GM21619 (cell line): Measurements from ENCODE around the gene CDS2.

Experiments
- ATAC-seq: cut with Tn5 transposase; IDR thresholded peaks from one replicate; pipeline ENCODE4 v1.9.1; 2021; ENCODE audit not compliant: unreplicated experiment

The CDS2 gene

DNA sequence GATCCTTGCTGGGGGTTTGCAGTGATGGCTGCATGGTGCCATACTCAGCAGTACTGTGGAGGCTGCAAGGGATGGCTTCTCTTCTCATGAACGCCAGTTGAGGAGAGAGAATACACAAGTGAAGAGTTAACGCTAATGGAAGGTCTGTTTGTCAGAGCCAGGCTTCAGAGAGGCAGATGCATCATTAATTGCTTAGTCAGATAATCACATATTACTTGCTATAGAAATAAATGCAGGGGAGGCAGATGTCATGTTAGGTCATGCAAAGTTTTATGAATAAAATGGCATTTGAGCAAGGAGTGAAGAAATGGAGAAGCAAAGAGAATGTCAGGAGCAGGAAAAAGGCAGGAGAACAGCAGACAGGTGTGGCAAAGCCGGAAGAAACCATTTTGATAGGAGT, 51.2 kb downstream of the CDS2 start:
- ATAC-seq, result no peak

DNA sequence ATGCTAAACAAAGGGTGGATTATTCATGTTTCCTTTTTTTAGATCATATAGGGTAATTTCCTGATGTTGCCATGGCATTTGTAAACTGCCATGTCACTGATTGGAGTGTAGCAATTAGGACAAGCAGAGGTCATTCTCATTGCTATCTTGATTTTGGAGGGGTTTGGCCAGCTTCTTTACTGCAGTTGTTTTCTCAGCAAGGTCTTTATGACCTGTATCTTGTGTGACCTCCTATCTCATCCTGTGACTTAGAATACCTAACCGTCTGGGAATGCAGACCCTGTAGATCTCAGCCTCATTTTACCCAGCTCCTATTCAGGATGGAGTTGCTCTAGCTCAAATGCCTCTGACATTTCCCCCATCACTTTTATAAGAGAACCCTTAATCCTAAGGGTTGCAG, 53.6 kb downstream of the CDS2 start:
- ATAC-seq, result no peak

DNA sequence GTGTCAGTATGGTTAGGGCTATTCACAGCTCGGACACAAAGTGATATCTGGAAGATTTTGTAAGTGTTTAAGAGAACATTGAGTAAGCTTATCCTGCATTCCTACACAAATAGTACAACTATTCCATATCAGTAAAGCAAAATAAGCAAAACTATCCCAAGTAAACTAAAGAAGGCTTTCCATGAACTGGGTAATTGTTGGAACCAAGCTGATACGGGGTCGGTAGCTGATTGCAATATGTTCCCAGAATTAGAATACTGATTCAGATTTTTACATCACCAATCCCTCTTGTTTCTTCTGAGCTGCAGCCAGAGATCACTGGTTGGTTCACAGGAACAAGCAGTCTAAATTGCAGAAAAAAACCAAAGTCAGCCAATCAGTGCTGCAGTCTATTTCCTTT, 54.1 kb downstream of the CDS2 start:
- no peak for ATAC-seq

DNA sequence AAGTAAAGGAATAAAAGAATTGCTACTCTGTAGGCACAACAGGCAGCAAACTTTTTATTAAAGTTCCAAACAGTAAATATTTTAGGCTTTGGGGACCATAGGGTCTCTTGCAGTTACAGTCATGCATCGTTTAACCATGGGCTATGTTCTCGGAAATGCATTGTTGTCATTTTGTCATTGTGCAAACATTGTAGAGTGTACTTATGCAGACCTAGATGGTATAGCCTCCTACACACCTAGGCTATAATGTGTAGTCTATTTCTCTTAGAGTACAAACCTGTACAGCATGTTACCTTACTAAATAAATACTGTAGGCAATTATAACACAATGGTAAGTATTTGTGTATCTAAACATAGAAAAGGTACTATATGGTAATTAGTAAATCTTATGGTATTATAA, 54.7 kb downstream of the CDS2 start:
- no peak for ATAC-seq

DNA sequence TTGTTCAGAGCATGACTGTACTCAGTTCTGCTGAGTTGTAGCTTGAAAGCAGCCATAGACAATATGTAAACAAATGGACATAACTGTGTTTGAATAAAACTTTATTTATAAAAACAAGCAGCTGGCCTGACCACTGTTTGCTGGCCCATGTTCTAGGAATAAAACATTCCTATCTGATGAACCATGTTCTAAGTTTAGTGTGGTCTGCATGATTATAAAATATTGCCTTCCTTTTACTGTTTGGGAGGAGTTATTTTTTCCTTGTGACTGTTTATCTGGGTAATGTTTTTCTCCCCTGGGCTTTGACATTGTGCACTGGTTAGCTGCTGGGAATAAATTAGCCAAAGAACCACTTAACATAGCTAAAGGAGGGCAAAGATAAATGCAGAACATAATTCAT, 55.1 kb downstream of the CDS2 start:
- no peak for ATAC-seq

DNA sequence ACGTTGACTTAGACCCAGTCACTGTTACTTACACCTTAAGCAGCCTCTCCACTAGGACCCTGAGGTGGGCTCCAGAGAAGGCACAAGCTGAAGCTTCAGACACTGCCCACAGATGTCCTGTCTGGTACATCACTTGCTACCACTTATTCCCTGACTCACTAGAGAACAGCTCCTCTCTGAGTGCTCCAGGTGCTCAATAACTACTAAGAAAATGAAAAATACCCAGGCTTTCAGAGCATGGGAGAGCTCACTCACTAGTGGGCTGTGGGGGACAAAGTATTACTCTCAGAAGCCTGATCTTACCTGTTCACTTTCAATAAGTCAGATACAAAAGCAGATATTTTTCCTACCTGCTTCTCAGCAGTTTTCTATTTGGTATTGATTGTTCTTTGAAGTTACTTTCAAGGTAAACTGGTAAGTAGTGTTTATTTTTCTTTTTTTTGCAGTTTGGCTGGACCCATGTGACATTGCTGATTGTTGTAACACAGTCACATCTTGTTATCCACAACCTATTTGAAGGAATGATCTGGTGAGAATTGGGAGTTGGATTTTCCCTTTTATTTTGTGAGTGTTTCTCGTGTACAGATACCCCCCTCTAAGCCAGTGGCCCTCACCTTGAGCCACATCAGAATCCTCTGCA, 55.9 kb downstream of the CDS2 start:
- no peak for ATAC-seq

DNA sequence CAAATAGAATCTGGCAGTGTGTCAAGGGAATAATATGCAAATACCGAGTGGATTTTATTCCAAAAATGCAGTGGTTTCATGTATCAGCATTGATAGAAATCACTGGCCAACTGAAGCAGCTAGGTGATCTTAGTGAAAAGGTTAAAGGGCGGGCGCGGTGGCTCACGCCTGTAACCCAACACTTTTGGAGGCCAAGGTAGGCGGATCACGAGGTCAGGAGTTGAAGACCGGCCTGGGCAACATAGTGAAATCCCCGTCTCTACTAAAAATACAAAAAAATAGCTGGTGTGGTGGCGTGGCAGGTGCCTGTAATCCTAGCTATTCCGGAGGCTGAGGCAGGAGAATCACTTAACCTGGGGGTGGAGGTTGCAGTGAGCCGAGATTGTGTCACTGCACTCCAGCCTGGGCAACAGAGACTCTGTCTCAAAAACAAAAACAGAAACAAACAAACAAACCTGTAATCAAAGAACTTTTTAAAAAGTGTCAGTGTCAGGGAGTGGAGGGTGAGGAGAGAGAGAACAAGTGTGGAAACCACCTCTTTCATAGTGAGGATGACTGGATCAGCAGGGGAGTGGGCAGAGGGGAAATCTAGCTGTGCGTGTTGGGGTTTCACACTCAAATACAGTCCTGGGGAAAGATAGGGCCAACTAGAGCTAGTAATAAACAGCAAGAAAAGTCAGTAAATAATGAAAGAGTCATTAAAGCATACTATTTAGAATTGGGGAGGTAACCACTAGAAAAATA, 57.1 kb downstream of the CDS2 start:
- no peak for ATAC-seq

DNA sequence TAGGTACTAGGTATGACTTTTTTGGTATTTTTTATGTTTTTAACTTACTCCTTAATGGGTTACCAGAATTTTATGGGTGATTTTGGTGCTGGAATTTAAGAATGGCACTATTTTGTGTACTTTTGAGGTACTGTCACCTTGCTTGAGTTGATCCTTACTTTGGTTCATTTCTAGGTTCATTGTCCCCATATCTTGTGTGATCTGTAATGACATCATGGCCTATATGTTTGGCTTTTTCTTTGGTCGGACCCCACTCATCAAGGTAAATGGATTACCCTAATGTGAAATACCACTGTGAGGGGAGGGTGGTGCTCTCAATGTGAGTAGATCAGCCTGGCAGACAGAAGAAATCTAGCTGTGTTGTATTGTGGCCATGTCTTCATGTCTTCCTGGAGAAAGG, 57.9 kb downstream of the CDS2 start:
- no peak for ATAC-seq

DNA sequence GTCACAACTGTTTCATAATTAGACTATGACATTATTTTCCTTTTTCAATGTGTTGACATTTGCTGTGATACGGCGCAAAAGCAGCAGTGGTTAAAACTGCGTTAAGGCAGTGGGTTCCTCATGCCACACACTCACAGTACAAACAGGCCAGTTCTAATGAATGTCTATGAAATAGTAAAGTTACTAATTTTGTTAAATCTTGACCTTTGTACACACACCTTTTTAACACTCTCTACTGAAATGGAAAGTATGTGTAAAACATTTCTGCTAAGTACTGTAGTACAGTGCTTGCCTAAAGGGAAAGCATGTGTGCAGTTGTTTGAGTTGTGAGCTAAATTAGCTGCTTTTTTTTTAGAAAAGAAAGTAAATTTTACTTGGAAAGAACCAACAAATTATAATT, 60.3 kb downstream of the CDS2 start:
- ATAC-seq, result no peak

DNA sequence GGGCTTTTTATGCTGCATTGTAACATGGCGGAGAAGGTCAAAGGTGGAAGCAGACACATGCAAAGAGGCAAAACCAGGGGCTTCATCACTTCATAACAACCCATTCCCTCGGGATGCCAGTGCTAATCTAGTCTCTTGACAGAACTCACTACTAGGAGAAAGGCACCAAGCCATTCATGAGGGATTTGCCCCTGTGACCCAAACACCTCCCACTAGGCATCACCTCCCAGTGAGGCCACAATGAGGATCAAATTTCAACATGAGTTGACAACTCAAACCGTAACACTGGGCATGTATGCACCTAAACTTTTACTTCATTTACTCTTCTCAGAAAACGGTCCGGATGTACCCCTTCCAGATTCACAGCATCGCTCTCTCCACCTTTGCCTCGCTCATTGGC, 61.9 kb downstream of the CDS2 start:
- ATAC-seq, result no peak

DNA sequence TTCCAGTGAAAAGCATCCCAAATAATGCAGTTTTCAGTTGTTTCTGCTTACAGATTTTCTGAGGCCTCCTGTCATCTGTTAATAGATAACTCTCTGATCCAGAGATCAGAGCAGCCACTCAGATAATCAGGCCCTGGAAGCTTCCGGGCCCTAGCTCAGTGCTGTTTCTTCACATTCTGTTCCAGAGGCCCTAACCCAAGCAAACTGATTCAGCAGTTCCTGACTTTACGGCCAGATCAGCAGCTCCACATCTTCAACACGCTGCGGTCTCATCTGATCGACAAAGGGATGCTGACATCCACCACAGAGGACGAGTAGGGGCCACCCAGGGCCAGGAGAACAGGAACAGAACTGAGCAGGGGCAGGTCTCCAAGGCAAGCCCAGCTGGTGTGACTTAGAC, 63.1 kb downstream of the CDS2 start:
- no peak for ATAC-seq

DNA sequence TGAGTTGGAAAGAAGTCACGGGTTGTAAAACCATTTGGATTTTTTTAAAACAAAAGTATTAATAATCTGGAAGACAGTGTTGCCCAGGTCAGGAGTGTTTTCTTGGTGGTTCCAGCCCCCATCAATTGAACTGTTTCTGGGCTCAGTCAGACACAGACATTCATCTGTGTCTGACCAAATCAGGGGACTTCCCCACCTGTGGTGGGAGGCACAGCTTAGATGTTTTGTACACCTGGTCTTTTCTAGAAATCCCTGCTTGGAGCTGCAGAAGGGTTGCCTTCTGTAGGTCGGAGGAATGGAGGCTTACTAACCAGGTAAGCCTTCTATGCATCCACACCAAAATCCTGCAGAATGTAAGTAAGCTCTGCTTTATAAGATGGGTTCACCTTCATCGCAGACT, 63.6 kb downstream of the CDS2 start:
- ATAC-seq, result no peak

DNA sequence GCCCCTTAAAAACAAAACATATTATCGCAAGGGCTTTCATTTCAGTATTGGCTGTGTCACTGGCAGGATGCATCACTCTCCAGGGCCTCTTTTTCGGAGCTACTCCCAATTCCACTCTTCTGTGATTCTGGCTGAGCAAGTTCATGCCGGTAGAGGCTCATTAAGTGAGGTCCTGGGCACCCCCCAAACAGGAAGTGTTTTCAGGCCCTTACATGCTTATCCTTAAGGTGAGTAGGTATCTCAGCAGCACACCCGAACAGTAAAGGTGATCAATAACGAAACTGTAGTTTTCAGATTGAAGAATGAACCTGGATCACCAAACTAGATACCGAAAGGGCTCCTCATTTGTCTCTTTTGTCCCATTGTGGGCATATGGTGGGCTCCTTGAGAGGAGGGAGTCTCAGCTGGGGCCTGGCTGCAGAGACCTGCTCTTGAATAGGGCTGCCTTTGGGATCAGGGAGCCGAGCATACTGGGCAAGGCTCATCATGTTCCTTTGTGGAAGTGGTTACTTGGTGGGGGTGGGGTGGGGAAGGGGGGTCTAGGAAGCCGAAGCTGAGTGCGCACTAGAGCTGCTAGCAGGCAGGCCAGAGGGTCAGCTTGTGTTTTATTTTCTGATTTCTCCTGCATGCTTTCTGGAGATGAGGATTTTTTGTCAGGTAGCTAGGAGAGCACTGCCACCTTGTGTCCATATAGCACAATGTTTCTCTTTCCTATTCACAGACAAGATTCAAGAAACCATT, 65.2 kb downstream of the CDS2 start:
- ATAC-seq, result no peak

DNA sequence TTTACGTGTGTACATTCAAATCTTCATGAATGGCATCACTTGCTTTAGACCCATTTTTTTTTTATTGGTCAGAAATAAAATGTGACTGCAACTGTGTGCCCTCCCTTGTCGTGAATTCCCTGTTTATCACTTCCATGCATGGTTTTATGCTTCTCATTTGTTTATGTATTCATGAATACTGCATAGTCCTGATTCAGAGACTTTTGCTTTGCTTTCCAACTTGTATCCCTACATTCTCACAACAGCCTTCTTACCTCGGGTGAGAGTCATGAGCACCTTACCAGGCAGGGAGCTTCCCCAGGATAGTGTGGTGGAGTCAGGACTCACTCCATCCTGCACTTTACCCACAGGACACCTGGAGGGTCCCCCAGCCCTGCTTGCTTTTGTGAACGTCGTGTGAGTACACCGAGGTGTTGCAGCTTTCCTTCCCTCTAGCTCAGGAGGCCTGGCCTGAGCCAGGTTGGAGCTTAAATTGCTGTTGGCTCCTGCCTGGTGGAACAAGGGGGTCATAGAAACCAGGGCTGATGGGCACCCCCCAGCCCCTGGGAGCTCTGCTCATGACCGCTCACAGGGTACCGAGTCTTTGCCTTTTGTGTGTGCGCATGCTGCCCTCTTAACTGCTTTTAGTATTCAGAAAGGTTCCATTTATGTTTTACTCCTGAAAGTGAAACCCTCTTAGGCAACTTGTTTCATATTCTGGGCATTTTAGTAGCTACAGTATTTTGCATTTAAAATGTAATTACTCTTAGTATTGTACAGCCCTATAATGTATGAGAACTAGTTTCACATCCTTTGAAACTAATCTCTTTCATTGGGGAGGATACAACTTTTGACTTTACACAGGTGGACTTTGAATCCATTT, 66.0 kb downstream of the CDS2 start:
- no peak for ATAC-seq

DNA sequence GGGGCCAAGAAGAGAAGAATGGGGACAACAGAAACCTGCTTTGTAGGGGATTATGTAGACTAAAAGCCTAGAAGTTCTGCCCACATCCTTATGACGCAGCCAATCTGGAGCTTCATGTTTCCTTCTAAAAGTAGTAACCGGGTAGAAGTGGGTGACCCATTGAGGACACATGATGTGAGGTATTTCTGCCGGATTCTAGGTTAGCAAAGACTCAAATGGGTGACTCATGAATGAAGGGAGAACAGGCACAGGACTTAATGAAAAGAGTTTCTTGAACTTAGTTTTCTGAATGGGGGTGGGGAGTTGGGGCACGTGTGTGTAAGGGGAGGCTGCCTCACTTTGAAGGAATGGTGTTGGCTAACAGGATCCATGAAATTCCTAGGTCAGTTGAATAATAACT, 68.8 kb downstream of the CDS2 start:
- ATAC-seq, result no peak

DNA sequence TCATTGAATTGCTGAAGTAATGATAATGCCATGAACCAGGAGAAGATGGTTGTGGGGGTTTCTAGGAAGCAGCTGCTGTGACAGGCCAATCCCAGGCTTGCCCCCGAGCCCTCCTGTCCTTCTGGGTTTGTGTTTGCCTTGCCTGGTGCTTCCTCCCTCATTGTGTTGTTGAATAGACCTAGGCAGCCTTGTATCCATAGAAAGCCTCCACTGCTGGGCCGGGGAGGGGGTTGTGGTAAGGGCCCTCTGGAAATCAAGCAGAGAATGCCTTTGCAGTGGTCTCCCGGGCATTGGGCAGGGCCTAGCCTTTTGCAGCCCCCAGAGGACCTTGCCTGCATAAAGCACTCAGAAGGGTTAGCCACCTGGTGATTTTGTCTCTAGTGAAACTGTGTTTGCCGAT, 69.3 kb downstream of the CDS2 start:
- ATAC-seq, result no peak

DNA sequence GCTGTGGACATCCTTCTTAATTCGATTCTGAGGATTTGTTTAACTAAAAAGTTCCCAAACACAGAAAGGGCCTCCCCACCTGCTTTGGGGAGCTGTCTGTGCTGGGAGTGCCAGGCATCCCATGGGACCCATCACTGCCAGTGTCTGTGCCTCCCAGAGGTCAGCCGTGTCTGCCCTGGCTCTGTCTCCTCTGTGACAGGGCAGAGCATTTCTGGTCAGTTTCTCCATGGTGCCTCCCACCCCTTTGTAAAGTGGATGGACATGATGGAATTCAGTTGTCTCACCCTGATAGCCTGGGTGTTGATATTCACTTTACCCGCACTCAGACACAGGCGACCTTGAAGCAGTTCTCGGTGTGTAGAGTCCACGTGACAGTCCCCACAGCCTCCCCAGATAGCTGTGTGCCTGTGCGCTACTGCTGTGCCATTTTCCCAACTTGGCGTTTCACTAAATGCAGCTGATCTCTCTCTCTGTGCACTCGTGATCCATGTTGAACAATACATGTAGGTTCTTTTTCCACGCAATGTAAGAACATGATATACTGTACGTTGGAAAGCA, 70.5 kb downstream of the CDS2 start:
- ATAC-seq, result no peak

DNA sequence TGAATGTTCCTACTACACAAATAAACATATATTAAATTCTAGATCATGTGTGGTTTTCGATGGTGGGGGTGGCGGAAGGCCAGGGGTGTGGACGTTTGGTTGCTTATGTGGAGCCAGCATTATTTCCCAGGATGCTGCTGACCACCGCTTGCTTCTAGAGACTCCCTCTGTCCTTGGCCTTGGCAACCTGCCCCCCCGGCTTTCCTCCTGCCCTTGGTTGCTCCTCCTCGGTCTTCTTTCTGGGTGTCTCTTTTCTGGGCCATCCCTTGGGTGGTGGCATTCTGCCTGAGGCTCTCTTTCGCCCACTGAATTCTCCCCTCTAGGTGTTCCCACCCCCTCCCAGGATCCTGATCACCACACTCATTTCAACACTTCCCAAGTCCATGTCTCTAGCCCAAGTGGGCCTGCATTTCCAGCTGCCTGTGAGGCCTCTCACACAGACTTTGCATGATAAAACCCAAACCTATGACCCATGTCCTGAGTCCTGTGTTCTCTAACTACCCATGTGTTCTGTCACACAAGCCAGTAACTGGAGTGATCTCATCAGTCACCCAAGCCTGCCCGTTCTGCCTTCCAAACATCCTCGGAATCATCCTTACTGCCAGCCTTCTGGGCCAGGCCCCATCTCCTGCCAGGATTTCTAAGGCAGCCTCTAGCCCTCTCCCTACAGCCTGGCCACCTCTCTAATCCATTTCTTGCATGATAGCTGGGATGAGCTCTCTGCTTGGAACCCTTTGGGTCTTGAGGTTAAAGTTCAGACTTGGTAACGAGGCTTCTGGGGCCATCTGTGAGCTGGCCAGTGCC, 71.2 kb downstream of the CDS2 start:
- ATAC-seq, result no peak

DNA sequence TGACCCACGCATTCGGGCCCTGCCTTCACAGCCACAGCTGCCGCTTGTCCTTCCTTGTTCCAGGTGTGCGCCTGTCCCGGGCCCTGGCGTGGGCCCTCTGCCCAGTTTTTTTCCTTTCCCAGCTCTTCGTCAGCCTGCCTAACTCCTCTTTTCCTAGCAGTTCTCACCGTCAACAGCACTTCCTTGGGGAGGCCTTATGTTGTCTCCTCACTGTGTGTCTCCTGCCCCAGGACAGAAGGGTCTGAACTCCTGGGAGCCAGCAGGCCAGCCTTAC, 71.8 kb downstream of the CDS2 start:
- ATAC-seq, result no peak

DNA sequence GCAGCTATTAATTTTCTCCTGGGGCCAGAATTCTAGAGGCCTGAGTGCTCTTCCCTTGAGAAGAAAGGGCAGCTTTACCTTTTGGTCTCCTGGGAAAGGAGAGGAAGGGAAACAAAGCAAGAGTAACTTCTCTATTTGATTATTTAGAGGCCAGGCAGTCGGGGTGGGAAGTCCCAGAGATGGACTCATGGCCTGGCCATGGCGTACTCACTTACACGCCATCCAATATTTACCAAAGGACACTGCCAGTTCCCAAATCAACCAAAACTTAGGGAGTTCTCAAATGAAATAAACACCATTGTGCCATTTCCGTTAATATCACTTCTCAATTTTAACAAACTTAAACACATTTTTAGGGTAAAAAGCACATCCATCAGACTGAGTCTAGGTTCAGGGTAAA, 76.6 kb downstream of the CDS2 start:
- ATAC-seq, result no peak
